ENCODE measurements around the gene ZNF506.
"Not testable (repeated sequence)": the region's sequence is repeated elsewhere in the genome, so short reads cannot be mapped to it uniquely, and the experiment has no call there.

ZNF506 gene

GRCh38 chr19:19743921-19744320 lies 77.6 kb downstream of the ZNF506 start:
- not testable (repeated sequence) for DNase-seq

- DNase-seq: no peak
These were observed 78.4 kb downstream of the ZNF506 start for GRCh38 chr19:19743176-19743575.

GRCh38 chr19:19742773-19743172 lies 78.8 kb downstream of the ZNF506 start:
- DNase-seq: no peak
